ENCODE measurements around the gene CPED1.
"Not testable (repeated sequence)": the region's sequence is repeated elsewhere in the genome, so short reads cannot be mapped to it uniquely, and the experiment has no call there.

The CPED1 gene

GRCh38 chr7:121041516-121042148 is 53.1 kb downstream of the CPED1 start:
- no peak for DNase-seq (ENCODE audit: low read depth)

- no peak for DNase-seq (ENCODE audit: low read depth)
These were observed 53.7 kb downstream of the CPED1 start for GRCh38 chr7:121042195-121042594.

GRCh38 chr7:121042899-121043298 is 54.4 kb downstream of the CPED1 start:
- DNase-seq (ENCODE audit: low read depth): no peak

GRCh38 chr7:121043314-121044234 is 55.1 kb downstream of the CPED1 start:
- no peak for DNase-seq (ENCODE audit: low read depth)

- DNase-seq (ENCODE audit: low read depth): no peak
These were observed 56.6 kb downstream of the CPED1 start for GRCh38 chr7:121045090-121045489.

- DNase-seq (ENCODE audit: low read depth): no peak
These were observed 57.5 kb downstream of the CPED1 start for GRCh38 chr7:121046009-121046408.

GRCh38 chr7:121046893-121047468 is 58.5 kb downstream of the CPED1 start:
- DNase-seq (ENCODE audit: low read depth): no peak

- no peak for DNase-seq (ENCODE audit: low read depth)
These were observed 59.7 kb downstream of the CPED1 start for GRCh38 chr7:121048195-121048594.

- DNase-seq (ENCODE audit: low read depth): no peak
These were observed 60.7 kb downstream of the CPED1 start for GRCh38 chr7:121049028-121049791.

- DNase-seq (ENCODE audit: low read depth): no peak
These were observed 61.4 kb downstream of the CPED1 start for GRCh38 chr7:121049897-121050296.

GRCh38 chr7:121053219-121053618 is 64.7 kb downstream of the CPED1 start:
- no peak for DNase-seq (ENCODE audit: low read depth)

- DNase-seq (ENCODE audit: low read depth): no peak
These were observed 66.4 kb downstream of the CPED1 start for GRCh38 chr7:121054925-121055324.

- DNase-seq (ENCODE audit: low read depth): no peak
These were observed 69.4 kb downstream of the CPED1 start for GRCh38 chr7:121057878-121058277.

GRCh38 chr7:121058975-121059374 is 70.5 kb downstream of the CPED1 start:
- DNase-seq (ENCODE audit: low read depth): no peak

GRCh38 chr7:121059979-121060509 is 71.5 kb downstream of the CPED1 start:
- not testable (repeated sequence) for DNase-seq (ENCODE audit: low read depth)

GRCh38 chr7:121061677-121062582 is 73.4 kb downstream of the CPED1 start:
- DNase-seq (ENCODE audit: low read depth): no peak

GRCh38 chr7:121062671-121063279 is 74.3 kb downstream of the CPED1 start:
- no peak for DNase-seq (ENCODE audit: low read depth)

- not testable (repeated sequence) for DNase-seq (ENCODE audit: low read depth)
These were observed 79.2 kb downstream of the CPED1 start for GRCh38 chr7:121067717-121068116.

GRCh38 chr7:121069346-121070100 is 81.0 kb downstream of the CPED1 start:
- DNase-seq (ENCODE audit: low read depth): no peak

- no peak for DNase-seq (ENCODE audit: low read depth)
These were observed 82.6 kb downstream of the CPED1 start for GRCh38 chr7:121071132-121071531.
